MM.1S (cell line): ENCODE data around the gene NBEAL2.

ENCODE experiments used
- DNase-seq: peaks from one replicate; pipeline ENCODE4 v3.0.0-alpha.2; 2015
- H2AFZ ChIP-seq: fragments of 300-600 bp; sonication (generic); 2 replicates; pipeline ENCODE4 v1.6.0; 2016; ENCODE audit warnings: antibody characterized with exemption, low read length
- H3F3A ChIP-seq: fragments of 300-600 bp; sonication (generic); 2 replicates; pipeline ENCODE4 v1.6.1; 2016; ENCODE audit warnings: mild to moderate bottlenecking, antibody characterized with exemption, low read length, moderate library complexity, mixed read lengths; ENCODE audit not compliant: insufficient read depth
- H3K27ac ChIP-seq: fragments of 300-600 bp; sonication (generic); 2 replicates; pipeline ENCODE4 v1.5.1; 2016; ENCODE audit warnings: mild to moderate bottlenecking, low read length
- H3K27me3 ChIP-seq: fragments of 300-600 bp; sonication (generic); replicated peaks from 2 replicates; pipeline ENCODE4 v1.6.0; 2016; ENCODE audit warnings: low read length; ENCODE audit not compliant: insufficient read depth
- H3K36me3 ChIP-seq: fragments of 300-600 bp; sonication (generic); replicated peaks from 2 replicates; pipeline ENCODE4 v1.6.1; 2016; ENCODE audit warnings: mild to moderate bottlenecking, low read length, mixed read lengths; ENCODE audit not compliant: insufficient read depth
- H3K4me1 ChIP-seq: fragments of 300-600 bp; sonication (generic); 2 replicates; pipeline ENCODE4 v1.6.1; 2016; ENCODE audit warnings: low read length, mixed read lengths
- H3K4me2 ChIP-seq: fragments of 300-600 bp; sonication (generic); 2 replicates; pipeline ENCODE4 v1.6.0; 2016; ENCODE audit warnings: low read depth, low read length
- H3K4me3 ChIP-seq: fragments of 300-600 bp; sonication (generic); 2 replicates; pipeline ENCODE4 v1.5.1; 2016; ENCODE audit warnings: low read length, mixed read lengths
- H3K79me2 ChIP-seq: fragments of 300-600 bp; sonication (generic); 2 replicates; pipeline ENCODE4 v1.6.1; 2016; ENCODE audit warnings: mixed run types, low read length, mixed read lengths
- H3K9ac ChIP-seq: fragments of 300-600 bp; sonication (generic); 2 replicates; pipeline ENCODE4 v1.6.1; 2016; ENCODE audit warnings: low read length, mixed read lengths
- H3K9me2 ChIP-seq: fragments of 300-600 bp; sonication (generic); replicated peaks from 2 replicates; pipeline ENCODE4 v1.6.1; 2016; ENCODE audit warnings: mild to moderate bottlenecking, low read length, mixed read lengths; ENCODE audit not compliant: insufficient read depth
- H3K9me3 ChIP-seq: fragments of 300-600 bp; sonication (generic); replicated peaks from 2 replicates; pipeline ENCODE4 v1.6.1; 2016; ENCODE audit warnings: mild to moderate bottlenecking, low read length, mixed read lengths; ENCODE audit not compliant: insufficient read depth
- H4K20me1 ChIP-seq: fragments of 300-600 bp; sonication (generic); 2 replicates; pipeline ENCODE4 v1.6.1; 2016; ENCODE audit warnings: mild to moderate bottlenecking, low read length, moderate library complexity, mixed read lengths; ENCODE audit not compliant: insufficient read depth
- EZH2 ChIP-seq: fragments of 300-600 bp; sonication (generic); optimal IDR thresholded peaks from 2 replicates; pipeline ENCODE3; 2017; ENCODE audit warnings: low read depth, mild to moderate bottlenecking, antibody characterized with exemption, low read length, mixed read lengths
- EZH2phosphoT487 ChIP-seq: fragments of 300-600 bp; sonication (generic); IDR thresholded peaks from 2 replicates; pipeline ENCODE4 v1.6.1; 2018; ENCODE audit warnings: antibody characterized with exemption, low read length
- TF ChIP-seq, protein P1 (sequence below): fragments of 300-600 bp; sonication (generic); IDR thresholded peaks from 2 replicates; pipeline ENCODE4 v1.5.1; 2016; ENCODE audit warnings: antibody characterized with exemption, low read length, mixed read lengths

NBEAL2 gene

DNA sequence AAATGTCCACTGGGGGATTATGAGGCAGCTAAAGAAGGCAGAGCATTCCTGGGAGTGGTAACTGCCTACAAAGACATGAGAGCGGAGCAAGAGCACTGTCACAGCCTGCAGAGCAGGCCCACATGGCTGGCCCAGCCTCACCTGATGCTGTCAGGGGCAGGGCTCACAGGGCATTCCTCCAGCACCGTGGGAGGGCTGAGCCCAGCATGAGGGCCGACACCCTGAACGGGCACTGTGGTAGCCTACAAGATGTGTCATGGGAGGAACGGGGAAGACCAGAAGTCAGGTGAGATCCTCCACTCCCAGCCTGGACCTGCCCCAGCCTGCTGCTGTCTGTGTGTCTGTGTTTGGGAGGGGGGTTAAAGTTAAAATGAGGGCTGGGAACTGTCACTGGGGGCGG lies 33.0 kb upstream of the NBEAL2 start:
- TF ChIP-seq EZH2 = no peak
- no peak for TF ChIP-seq EZH2phosphoT487
- TF ChIP-seq, protein P1, sequence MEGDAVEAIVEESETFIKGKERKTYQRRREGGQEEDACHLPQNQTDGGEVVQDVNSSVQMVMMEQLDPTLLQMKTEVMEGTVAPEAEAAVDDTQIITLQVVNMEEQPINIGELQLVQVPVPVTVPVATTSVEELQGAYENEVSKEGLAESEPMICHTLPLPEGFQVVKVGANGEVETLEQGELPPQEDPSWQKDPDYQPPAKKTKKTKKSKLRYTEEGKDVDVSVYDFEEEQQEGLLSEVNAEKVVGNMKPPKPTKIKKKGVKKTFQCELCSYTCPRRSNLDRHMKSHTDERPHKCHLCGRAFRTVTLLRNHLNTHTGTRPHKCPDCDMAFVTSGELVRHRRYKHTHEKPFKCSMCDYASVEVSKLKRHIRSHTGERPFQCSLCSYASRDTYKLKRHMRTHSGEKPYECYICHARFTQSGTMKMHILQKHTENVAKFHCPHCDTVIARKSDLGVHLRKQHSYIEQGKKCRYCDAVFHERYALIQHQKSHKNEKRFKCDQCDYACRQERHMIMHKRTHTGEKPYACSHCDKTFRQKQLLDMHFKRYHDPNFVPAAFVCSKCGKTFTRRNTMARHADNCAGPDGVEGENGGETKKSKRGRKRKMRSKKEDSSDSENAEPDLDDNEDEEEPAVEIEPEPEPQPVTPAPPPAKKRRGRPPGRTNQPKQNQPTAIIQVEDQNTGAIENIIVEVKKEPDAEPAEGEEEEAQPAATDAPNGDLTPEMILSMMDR = no peak
- Histone ChIP-seq H3K36me3 (peaks cover 3% of the 10 kb centered on the region; the same call in 1 of the 2 replicates), H3K4me1 (peaks cover 7% of the 10 kb centered on the region), H3K4me2 (no peak overlapping the region), H3F3A (no peaks in the 10 kb centered on the region), H2AFZ (no peak overlapping the region), H3K27me3 (no peaks in the 10 kb centered on the region), H3K27ac (no peak overlapping the region), H3K9me3 (no peaks in the 10 kb centered on the region), H3K79me2 (peaks cover 100% of the 10 kb centered on the region), H3K4me3 (no peak overlapping the region), H4K20me1 (peaks cover 89% of the 10 kb centered on the region), H3K9ac (no peak overlapping the region), H3K9me2 (no peaks in the 10 kb centered on the region)
- no peak for DNase-seq

GRCh38 chr3:46946856-46947545 lies 32.5 kb upstream of the NBEAL2 start:
- Histone ChIP-seq H3K36me3 (peaks cover 3% of the 10 kb centered on the region; the same call in 1 of the 2 replicates), H3K4me3 (no peak overlapping the region), H3F3A (no peaks in the 10 kb centered on the region), H3K9me2 (no peaks in the 10 kb centered on the region), H3K9ac (no peak overlapping the region), H3K27me3 (no peaks in the 10 kb centered on the region), H2AFZ (no peak overlapping the region), H3K4me2 (no peak overlapping the region), H3K9me3 (no peaks in the 10 kb centered on the region), H3K79me2 (peaks cover 98% of the 10 kb centered on the region), H3K4me1 (peaks cover 7% of the 10 kb centered on the region), H3K27ac (no peak overlapping the region), H4K20me1 (peaks cover 86% of the 10 kb centered on the region)
- no peak for DNase-seq
- no peak for TF ChIP-seq EZH2phosphoT487
- TF ChIP-seq EZH2 = no peak
- TF ChIP-seq, protein P1 = no peak

GRCh38 chr3:46947546-46947901 lies 31.9 kb upstream of the NBEAL2 start:
- Histone ChIP-seq H3K9me3 (no peaks in the 10 kb centered on the region), H3K4me2 (no peak overlapping the region), H3K27me3 (no peaks in the 10 kb centered on the region), H3K4me1 (peaks cover 7% of the 10 kb centered on the region), H3K4me3 (no peak overlapping the region), H3K27ac (no peak overlapping the region), H3K9me2 (no peaks in the 10 kb centered on the region), H2AFZ (no peak overlapping the region), H3K79me2 (peaks cover 98% of the 10 kb centered on the region), H3K36me3 (peaks cover 3% of the 10 kb centered on the region; the same call in 1 of the 2 replicates), H3K9ac (no peak overlapping the region), H4K20me1 (peaks cover 86% of the 10 kb centered on the region), H3F3A (no peaks in the 10 kb centered on the region)
- DNase-seq = no peak
- TF ChIP-seq EZH2 (no peak), EZH2phosphoT487 (no peak)
- TF ChIP-seq, protein P1 = no peak
